Left lung (tissue), 10 donors: ENCODE data around the gene KRTAP29-1. TPM values are rescaled to one million over a fixed set of nuclear protein-coding genes. Genes with fewer than 3 reads are reported as not detected.

Source experiments
- ATAC-seq: fragments of 200-7000 bp; cut with Tn5 transposase; one replicate; pipeline ENCODE4 v1.9.1; 2020; ENCODE audit warnings: moderate library complexity
- DNase-seq, 4 donors: peaks; one replicate each; pipeline ENCODE4 v3.0.0-alpha.2; 2013 to 2020
- H3K27ac ChIP-seq, 2 donors: fragments of 200-600 bp; sonication (generic) in 1 of 2; one replicate each; pipeline versions ENCODE4 v1.5.0 to v1.8.0; 2020 to 2021
- H3K27me3 ChIP-seq, 2 donors: fragments of 200-600 bp; sonication (generic) in 1 of 2; one replicate each; pipeline versions ENCODE4 v1.5.0 to v1.8.0; 2020 to 2021
- H3K36me3 ChIP-seq, 2 donors: fragments of 200-600 bp; sonication (generic) in 1 of 2; one replicate each; pipeline versions ENCODE4 v1.5.0 to v1.8.0; 2020 to 2021
- H3K4me1 ChIP-seq, 2 donors: fragments of 200-600 bp; one replicate each; pipeline ENCODE4 v1.8.0; 2021
- H3K4me3 ChIP-seq, 2 donors: fragments of 200-600 bp; sonication (generic) in 1 of 2; one replicate each; pipeline versions ENCODE4 v1.5.0 to v1.8.0; 2020 to 2021; ENCODE audit warnings: mild to moderate bottlenecking in 1 of 2
- H3K9me3 ChIP-seq, 2 donors: fragments of 200-600 bp; sonication (generic) in 1 of 2; one replicate each; pipeline versions ENCODE4 v1.5.0 to v1.8.0; 2020 to 2021
- intact Hi-C, 2 donors: fragments of 100-400 bp; cut with DNase I; formaldehyde crosslinking; loops; one replicate each; pipeline versions ENCODE4 v1.11.2 to v1.14.2; 2022
- polyA plus RNA-seq, 6 donors: library from polyadenylated mRNA; unstranded; fragments of 120-200 nt; gene quantifications; one replicate each; pipeline ENCODE4 v1.2.1, GENCODE V29; 2013; ENCODE audit not compliant: insufficient read length in 6 of 6
- total RNA-seq, 2 donors: library from RNA; stranded (reverse); fragmentation: NEBNext Ultra II Directional; extraction: Animal tissue kit (Norgen Biotek cat#: 25700); gene quantifications; one replicate each; pipeline ENCODE4 v1.2.1, GENCODE V29; 2021
- TF ChIP-seq, protein P1 (sequence below), 2 donors: fragments of 200-600 bp; sonication (generic) in 1 of 2; IDR thresholded peaks; one replicate each; pipeline versions ENCODE4 v1.5.0 to v1.8.0; 2021; ENCODE audit warnings: antibody characterized with exemption in 2 of 2
- donor health status: DM: no; HTN: yes; CAD: no.
- donor health status: DM: no; HTN: no; CAD: no.

Gene KRTAP29-1
- total and polyA plus RNA-seq, 8 donors: not detected

DNA sequence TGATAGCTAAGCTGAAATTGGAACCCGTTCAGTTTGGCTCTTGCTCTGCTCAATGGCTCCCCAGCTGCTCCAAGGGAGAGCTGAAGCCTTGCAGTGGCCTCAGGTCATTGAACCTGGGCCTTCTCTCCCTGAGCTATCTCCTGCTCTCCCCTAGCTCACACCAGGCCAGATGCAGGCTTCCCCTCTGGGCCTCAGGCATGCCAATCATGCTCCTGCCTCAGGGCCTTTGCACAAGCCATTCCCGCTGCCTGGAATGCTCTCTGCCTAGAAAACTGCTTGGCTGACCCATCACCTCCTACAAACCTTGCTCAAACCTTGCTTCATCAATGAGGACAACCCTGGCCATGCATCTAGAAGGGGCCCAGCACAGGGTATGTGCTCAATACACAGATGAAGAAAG is 29.6 kb upstream of the KRTAP29-1 start:
- no peak overlapping the region for H3K4me3 ChIP-seq
- H3K9me3 ChIP-seq: no peaks in the 10 kb centered on the region
- ATAC-seq (no peak), DNase-seq (no peak)
- no peaks in the 10 kb centered on the region for H3K27me3 ChIP-seq
- no peak overlapping the region for H3K27ac ChIP-seq
- no peaks in the 10 kb centered on the region for H3K36me3 ChIP-seq
- intact Hi-C loops: no loop called here
- H3K4me1 ChIP-seq: no peaks in the 10 kb centered on the region
- TF ChIP-seq, protein P1, sequence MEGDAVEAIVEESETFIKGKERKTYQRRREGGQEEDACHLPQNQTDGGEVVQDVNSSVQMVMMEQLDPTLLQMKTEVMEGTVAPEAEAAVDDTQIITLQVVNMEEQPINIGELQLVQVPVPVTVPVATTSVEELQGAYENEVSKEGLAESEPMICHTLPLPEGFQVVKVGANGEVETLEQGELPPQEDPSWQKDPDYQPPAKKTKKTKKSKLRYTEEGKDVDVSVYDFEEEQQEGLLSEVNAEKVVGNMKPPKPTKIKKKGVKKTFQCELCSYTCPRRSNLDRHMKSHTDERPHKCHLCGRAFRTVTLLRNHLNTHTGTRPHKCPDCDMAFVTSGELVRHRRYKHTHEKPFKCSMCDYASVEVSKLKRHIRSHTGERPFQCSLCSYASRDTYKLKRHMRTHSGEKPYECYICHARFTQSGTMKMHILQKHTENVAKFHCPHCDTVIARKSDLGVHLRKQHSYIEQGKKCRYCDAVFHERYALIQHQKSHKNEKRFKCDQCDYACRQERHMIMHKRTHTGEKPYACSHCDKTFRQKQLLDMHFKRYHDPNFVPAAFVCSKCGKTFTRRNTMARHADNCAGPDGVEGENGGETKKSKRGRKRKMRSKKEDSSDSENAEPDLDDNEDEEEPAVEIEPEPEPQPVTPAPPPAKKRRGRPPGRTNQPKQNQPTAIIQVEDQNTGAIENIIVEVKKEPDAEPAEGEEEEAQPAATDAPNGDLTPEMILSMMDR (IDR thresholded peaks at IDR 0.05): no peak

DNA sequence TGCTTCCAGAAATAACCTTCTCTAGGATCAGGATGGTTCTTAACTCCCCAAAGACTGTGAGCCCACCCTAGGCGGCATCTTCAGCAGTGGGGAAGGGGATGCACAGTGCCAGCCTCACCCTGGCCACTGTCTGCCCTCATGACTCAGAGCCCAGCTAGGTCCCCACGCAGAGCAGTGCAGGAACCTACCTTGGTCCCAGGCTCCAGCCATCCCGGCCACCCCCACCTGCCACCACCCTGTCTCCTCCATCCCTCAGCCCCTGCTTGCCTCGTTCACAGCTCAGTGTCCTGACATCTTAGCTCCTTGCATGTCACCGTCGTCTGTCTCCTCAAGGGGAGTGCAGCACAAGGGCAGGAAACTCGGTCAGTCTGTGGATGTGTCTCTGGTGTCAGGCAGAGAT is 29.0 kb upstream of the KRTAP29-1 start:
- Histone ChIP-seq H3K27ac (no peak overlapping the region), H3K9me3 (no peaks in the 10 kb centered on the region), H3K4me3 (no peak overlapping the region), H3K36me3 (no peaks in the 10 kb centered on the region), H3K4me1 (no peaks in the 10 kb centered on the region), H3K27me3 (no peaks in the 10 kb centered on the region)
- intact Hi-C loops: no loop called here
- no peak for DNase-seq
- ATAC-seq: no peak
- TF ChIP-seq, protein P1 (IDR thresholded peaks at IDR 0.05): no peak

DNA sequence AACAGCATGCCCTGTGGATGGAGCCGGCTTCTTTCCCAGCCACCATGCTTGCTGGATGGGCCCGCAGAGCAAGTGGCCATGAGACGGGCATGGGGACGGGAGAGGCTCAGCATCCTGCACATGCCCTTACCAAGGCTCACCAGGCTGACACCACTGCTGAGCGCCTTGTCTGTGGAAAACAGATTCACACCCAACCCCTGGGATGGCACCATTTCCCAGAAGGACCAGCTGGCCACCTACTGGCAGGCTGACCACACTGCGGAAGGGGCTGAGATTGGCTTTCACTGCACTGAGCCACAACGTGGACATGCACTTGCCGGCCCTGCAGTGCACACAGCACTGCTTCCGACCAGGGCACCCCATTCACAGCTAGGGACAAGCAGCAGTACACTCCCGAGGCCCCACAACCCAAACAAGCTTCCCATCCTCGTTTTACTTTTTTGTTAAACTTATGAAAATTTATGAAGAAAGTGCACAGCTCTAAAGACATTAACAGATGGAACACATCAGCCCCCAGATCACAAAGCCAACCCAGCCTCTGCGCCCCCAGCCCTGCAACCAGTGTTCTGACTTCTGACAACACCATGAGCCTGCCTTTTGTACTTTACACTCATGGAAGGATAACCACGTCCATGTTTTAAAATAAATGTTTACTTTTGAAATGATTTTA is 26.8 kb upstream of the KRTAP29-1 start:
- peak; percentile 86 for ATAC-seq
- intact Hi-C loops: no loop called here
- Histone ChIP-seq H3K27me3 (no peaks in the 10 kb centered on the region), H3K36me3 (no peaks in the 10 kb centered on the region), H3K27ac (no peak overlapping the region), H3K4me3 (no peak overlapping the region), H3K9me3 (no peaks in the 10 kb centered on the region), H3K4me1 (no peaks in the 10 kb centered on the region)
- TF ChIP-seq, protein P1 (IDR thresholded peaks at IDR 0.05): peak; percentile 31 to 67
- DNase-seq: peak in 3 of 4 donors; percentile 24 to 74 (median 27)

DNA sequence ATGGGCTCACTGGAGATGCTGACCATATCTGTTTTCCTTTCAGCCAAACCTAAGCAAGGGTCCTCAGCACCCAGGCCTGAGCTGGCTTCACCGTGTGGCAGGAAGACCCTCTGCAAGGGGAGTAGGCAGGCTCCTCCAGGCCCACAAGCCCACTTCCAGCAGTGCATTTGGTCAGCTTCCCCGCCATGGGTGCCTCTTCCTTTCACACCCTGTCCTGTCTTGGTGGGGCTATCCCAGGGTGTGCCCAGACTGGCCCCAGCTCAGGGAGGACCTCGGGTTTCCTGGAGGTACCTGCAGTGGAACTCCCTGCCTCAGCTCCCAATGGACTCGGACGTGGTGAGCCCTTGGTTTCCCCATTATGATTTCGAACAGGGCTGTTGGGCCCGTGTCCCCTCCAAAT is 25.6 kb upstream of the KRTAP29-1 start:
- ATAC-seq (no peak), DNase-seq (no peak)
- H3K4me3 ChIP-seq: no peak overlapping the region
- intact Hi-C loops: no loop called here
- no peak overlapping the region for H3K27ac ChIP-seq
- TF ChIP-seq, protein P1 (IDR thresholded peaks at IDR 0.05): no peak
- H3K36me3 ChIP-seq: no peaks in the 10 kb centered on the region
- H3K4me1 ChIP-seq: no peaks in the 10 kb centered on the region
- no peaks in the 10 kb centered on the region for H3K27me3 ChIP-seq
- H3K9me3 ChIP-seq: no peaks in the 10 kb centered on the region

DNA sequence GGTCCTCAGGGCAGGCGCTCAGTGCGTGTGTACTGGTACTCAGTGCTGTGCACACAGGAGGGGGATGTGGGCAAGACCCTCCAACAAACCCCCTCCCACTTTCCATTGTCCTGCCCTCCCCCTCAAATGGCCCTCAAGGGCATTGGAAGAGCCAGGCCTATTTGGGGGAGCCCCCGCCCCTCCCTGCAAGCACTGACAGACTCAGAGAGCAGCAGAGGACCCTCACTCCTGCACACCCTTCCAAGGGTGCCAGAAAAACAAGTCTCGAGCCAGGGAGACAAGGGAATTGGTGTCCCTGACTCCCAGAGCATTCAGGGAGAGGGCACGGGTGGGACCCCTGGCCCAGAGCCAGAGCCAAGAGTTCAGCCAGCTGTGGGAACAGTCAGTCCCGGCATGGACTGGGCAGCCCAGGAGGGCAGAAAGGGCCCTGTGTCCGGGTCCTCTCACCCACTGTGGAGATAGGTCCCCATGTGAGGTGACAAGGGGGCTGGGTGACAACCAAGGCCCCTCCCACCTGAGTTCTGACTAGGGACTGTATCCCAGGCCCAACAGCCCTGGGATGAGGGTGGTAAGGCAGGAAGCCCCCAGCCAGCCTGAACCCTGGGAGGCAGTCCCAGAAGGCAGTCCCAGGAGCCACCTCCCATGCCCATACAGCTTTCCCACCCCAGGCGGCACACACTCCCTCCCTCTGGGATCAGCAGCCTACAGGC is 24.9 kb upstream of the KRTAP29-1 start:
- DNase-seq: no peak
- H3K36me3 ChIP-seq: no peaks in the 10 kb centered on the region
- intact Hi-C loops: no loop called here
- H3K4me1 ChIP-seq: no peaks in the 10 kb centered on the region
- no peaks in the 10 kb centered on the region for H3K9me3 ChIP-seq
- H3K4me3 ChIP-seq: no peak overlapping the region
- no peak overlapping the region for H3K27ac ChIP-seq
- no peaks in the 10 kb centered on the region for H3K27me3 ChIP-seq
- ATAC-seq: no peak
- TF ChIP-seq, protein P1 (IDR thresholded peaks at IDR 0.05): no peak
